Renal pelvis (tissue), 4 donors: ENCODE data around the gene SMIM35. TPM values are rescaled to one million over a fixed set of nuclear protein-coding genes. Genes with fewer than 3 reads are reported as not detected.
"Not testable (repeated sequence)": the region's sequence is repeated elsewhere in the genome, so short reads cannot be mapped to it uniquely, and the experiment has no call there.

Experiments
- DNase-seq: peaks from one replicate; pipeline ENCODE4 v3.0.0-alpha.2; 2013
- polyA plus RNA-seq, 3 donors: library from polyadenylated mRNA; unstranded; fragments of 120-200 nt; gene quantifications; one replicate each; pipeline ENCODE4 v1.2.1, GENCODE V29; 2013; ENCODE audit not compliant: insufficient read length in 3 of 3

The SMIM35 gene
- polyA plus RNA-seq, 3 donors = 0.09 to 0.11 (median 0.10) TPM

GRCh38 chr11:117985953-117986887 is 100.5 kb downstream of the SMIM35 start, which contains the start of gene IL10RA:
TSS of gene IL10RA (plus strand) at chr11:117986394. CDS start at chr11:117986468, 74 bp downstream.
- peak; percentile 76 for DNase-seq

DNA sequence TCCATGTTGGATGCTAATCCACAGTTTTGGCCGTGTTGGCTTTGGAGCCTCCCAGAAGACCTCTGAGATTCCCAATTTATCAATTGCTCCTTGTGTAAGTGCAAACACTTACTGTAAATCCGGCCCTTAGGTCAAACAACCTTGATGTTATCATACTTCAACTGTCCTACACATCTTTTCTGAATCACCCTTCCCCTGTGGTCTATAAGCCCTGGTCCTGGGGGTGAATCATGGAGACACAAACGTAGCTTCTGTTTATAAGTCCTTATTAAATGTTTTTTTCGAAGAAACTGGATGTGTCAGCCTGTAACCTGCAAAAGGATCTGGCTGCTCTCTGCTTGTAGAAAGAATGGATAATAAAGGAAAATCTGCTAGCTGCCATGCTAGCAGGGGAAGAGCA is 102.3 kb downstream of the SMIM35 start:
- DNase-seq = no peak

GRCh38 chr11:117983163-117983475 is 103.6 kb downstream of the SMIM35 start:
- DNase-seq = no peak

- DNase-seq = no peak
These were observed 106.0 kb downstream of the SMIM35 start for GRCh38 chr11:117980720-117981119.

GRCh38 chr11:117980280-117980679 is 106.5 kb downstream of the SMIM35 start:
- no peak for DNase-seq

DNA sequence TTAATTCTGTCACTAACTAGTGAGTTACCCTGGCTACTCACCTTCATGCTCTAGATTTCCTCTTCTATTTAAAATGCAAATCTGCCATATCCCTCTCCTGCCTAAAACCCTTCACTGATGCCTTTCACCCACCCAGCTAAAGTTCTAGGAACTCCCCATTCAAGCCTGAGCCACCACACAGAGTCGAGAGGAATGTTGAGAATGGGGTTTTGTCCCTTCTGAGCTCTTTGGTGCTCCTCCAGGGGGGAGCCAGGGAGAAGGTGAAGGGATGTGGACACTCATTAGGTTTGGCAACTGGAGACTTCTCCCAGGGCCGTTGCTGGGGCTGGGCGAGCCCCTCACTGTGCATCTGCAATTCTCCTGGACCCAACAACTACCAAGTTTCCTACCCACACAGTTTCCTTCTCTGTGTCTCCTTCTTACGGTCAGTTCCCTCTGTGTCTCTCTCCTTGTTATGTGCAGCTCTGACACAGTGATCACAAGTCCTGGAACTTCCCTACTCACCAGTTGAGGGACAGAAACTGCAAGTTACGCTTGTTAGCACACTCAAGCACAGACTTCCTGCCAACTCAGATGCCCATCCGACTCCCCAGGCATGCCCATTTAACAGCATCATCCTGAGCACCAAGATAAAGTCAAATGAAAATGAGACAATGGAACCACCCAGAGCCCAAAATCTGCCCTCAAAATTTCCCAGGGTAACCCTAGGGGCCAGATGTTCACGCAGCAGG is 107.1 kb downstream of the SMIM35 start:
- DNase-seq = no peak

- no peak for DNase-seq
These were observed 107.8 kb downstream of the SMIM35 start for GRCh38 chr11:117978991-117979390.

DNA sequence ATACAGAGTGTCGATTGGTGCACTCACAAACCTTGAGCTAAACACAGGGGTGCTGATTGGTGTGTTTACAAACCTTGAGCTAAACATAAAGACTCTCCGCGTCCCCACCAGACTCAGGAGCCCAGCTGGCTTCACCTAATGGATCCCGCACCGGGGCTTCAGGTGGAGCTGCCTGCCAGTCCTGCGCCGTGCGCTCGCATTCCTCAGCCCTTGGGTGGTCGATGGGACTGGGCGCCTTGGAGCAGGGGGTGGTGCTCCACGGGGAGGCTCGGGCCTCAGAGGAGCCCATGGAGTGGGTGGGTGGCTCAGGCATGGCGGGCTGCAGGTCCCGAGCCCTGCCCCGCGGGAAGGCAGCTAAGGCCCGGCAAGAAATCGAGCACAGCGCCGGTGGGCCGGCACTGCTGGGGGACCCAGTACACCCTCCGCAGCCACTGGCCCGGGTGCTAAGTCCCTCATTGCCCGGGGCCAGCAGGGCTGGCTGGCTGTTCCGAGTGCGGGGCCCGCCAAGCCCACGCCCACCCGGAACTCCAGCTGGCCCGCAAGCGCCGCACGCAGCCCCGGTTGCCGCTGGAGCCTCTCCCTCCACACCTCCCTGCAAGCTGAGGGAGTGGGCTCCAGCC is 108.4 kb downstream of the SMIM35 start:
- DNase-seq = not testable (repeated sequence)

- DNase-seq = not testable (repeated sequence)
These were observed 109.0 kb downstream of the SMIM35 start for GRCh38 chr11:117977612-117978264.

DNA sequence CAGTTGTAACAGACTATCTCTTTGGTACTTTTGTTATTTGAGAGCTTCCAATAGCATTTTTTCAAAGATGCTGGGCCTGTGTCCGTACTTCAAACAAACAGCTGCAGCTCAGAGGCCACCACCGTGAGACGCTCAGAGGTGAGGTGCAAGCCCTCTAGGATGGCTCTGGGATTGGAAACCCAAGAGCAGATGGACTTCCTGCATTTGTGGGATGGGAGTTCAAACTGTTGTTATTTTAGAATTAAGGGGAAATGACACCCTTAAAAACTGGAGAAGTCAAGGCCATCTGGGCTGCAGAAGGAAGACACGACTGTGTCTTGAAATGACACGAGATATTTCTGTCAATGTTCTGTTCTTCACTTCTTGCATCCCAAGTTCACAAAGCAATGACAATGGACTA is 109.7 kb downstream of the SMIM35 start:
- DNase-seq = no peak

GRCh38 chr11:117976445-117976844 is 110.3 kb downstream of the SMIM35 start:
- no peak for DNase-seq

DNA sequence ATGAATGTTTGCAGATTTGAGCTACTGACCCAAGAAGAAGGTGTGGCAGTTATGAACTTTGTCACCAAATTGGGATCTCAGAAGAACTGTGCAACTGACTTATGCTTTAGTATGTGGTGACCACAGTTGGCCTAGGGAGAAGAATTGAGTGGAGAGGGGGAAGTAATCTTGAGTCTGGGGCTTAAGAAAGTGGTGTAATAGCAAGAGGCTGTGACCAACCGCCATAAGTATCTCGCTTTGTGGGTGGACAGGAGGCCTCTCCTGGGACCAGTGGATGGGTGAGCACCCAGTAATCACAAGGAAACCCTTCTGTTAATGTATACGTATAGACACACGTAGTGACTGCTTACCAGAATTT is 113.3 kb downstream of the SMIM35 start:
- DNase-seq = no peak

- peak; percentile 37 for DNase-seq
These were observed 113.9 kb downstream of the SMIM35 start for GRCh38 chr11:117972629-117973502.

DNA sequence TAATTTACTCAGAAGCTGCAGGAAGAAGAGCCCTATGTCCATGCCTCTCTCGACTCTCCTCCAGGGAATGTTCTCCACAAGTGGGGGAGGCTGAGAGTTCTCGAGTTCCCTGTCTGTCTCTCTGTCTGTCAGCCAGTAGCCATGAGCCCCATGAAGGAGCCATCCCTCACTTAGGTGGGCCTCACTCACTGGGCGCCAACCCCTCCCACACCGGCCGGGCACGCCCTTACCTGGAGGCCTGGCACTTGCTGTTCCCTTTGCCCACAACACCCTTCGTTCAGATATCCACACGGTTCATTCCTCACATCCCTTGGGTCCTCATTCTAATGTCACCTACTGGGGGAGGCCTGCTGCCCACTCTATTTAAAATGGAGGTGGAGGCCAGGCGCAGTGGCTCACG is 114.7 kb downstream of the SMIM35 start:
- DNase-seq = no peak

DNA sequence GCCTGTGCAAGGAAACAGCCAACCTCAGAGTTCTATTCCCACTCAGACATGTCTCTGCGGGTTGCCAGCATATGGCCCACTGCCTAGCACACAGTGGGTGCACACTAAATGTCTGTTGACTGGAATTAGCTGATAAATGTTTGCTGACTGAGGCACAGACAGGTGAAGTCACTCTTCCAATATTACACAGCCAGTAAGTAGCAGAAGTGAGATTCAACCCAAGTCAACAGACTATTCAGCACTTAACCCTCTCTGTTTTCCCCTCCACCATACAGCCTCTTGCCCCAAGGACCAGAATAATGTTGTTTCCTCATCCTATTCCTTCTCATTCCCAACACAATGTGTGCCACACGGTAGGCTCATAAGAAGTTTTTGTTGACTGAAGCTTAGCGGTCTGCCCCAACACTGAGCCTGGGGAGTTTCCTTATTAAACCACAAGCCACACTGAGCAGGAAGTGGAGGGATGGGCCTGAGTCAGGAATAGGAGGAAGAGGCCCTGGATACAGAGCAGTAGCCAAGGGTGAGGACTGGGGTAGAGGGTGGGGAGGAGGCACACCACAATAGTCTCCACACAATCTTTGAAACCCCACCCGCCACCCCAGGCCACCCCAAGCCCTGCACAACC is 116.3 kb downstream of the SMIM35 start:
- DNase-seq = no peak

DNA sequence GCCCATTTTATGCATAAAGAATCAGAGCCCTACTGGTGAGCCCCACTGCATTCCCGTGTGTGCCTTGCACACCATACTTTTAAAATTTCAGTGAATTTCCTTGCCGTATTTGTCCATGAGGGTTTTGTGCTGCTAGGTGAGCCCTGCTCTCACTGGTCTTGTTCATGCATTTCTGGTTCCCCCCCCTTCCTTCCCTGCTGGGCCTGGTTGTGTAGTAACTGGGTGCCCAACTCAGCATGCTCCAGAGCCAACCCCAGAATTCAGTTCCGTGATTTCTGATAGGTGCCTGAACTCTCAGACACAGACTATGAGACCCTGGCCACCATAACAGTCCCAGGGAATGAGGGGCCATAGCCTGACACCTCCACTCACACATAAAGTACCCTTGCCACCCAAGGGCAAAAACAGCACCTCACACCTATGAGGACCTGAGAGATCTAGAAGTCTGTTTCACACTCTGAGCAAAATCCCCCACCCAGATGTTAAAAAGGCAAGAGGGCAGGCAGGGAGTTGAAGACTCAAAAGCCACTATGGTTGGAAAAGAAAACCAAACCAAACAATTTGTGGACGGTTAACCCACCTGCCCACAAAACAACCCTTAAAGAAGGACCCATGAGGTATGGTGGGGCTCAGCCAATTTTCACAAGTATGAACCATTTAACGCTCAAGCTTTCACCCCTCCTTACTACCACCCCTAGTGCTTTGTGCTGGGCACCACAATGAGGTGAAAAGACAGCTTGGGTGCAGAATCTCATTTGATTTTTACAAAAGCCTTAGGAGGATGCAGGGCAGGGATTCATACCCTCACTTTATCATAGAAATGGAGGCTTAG is 117.4 kb downstream of the SMIM35 start:
- no peak for DNase-seq

DNA sequence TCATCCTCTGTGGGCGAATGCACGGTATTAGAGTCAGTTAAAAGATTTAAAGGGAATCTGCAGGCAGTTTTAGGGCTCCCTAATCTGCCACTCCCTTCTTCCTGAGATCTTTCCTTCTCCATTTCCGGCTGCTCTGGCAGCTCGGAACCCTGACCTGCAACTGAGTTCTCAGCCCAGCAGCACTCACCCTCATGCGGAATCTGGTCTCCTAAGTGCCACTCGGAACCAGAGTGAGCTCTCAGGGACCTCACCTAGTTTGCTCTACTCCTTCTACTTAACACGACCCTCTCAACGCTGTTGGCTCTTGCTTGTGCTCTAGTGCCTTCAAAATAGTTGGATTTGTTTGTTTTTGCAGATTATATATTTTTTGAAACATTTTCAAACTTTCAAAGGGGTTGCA is 119.9 kb downstream of the SMIM35 start:
- DNase-seq = no peak

DNA sequence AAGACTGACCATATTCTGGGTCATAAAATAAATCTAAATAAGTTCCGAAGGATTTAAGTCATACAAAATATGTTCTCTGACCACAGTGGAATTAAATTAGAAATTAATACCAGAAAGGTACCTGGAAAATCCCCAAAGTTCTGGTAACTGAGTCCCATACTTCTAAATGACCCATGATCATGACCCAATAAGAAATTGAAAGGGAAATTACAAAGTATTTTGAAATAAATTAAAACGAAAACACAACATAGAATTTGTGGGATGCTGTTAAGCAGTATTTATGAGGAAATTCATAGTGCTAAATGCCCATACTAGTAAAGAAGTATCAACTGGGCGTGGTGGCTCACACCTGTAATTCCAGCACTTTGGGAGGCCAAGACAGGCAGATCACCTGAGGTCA is 123.9 kb downstream of the SMIM35 start:
- DNase-seq = no peak

GRCh38 chr11:117961896-117962295 is 124.9 kb downstream of the SMIM35 start:
- DNase-seq = no peak

DNA sequence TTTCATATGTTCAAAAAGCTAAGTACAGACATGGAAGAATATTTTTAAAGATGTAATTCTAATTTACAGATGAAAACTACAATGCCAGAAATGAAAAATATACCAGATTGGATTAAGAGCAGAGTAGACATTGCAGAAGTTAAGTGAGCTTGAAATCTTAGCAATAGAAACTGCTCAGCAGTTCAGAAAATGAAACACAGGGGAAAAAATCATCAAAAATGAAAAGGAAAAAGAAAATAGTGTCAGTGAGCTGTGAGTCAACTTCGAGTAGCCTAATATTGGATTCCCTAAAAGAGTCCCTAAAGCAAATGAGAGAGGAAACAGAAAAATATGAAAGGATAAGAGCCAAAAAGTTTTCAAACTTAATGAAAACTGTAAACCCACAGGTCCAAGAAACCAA is 126.4 kb downstream of the SMIM35 start:
- DNase-seq = no peak
